ENCODE results near the gene MTCH2.
A peak's percentile ranks its signal among the peaks of the same experiment; 100 is the strongest.

MTCH2 gene

GRCh38 chr11:47661245-47661644, 18.9 kb upstream of the MTCH2 start:
- Histone ChIP-seq H3K4me2 (ENCODE audit: low read depth, low read length, poor library complexity, severe bottlenecking) (no peak overlapping the region), H4K20me1 (ENCODE audit: insufficient read depth, low read length, poor library complexity, severe bottlenecking) (no peaks in the 10 kb centered on the region), H3K4me3 (ENCODE audit: low read length, poor library complexity, severe bottlenecking) (no peak overlapping the region), H3K27me3 (ENCODE audit: insufficient read depth, low read length, poor library complexity, severe bottlenecking) (no peaks in the 10 kb centered on the region), H3K9me2 (replicated peaks; ENCODE audit: low read depth, low read length) (no peaks in the 10 kb centered on the region), H3K36me3 (ENCODE audit: insufficient read depth, low read length) (no peaks in the 10 kb centered on the region), H3K79me2 (ENCODE audit: insufficient read depth, low read length) (no peaks in the 10 kb centered on the region), H3K9ac (ENCODE audit: low read depth, low read length, poor library complexity, severe bottlenecking) (no peak overlapping the region), H3K9me3 (ENCODE audit: insufficient read depth, low read depth, low read length) (no peaks in the 10 kb centered on the region), H2AFZ (ENCODE audit: low read length) (no peak overlapping the region), H3K4me1 (ENCODE audit: insufficient read depth, low read length, poor library complexity, severe bottlenecking) (no peaks in the 10 kb centered on the region), H3F3A (ENCODE audit: low read depth) (no peaks in the 10 kb centered on the region)
- TF ChIP-seq CTCF (conservative IDR thresholded peaks at IDR 0.05; ENCODE audit: low read length) (no peak), EZH2phosphoT487 (IDR thresholded peaks at IDR 0.05; ENCODE audit: borderline replicate concordance) (no peak)

- H3K9me3 ChIP-seq (ENCODE audit: insufficient read depth, low read depth, low read length): no peaks in the 10 kb centered on the region
- no peak overlapping the region for H2AFZ ChIP-seq (ENCODE audit: low read length)
- H3K9me2 ChIP-seq (replicated peaks; ENCODE audit: low read depth, low read length): no peaks in the 10 kb centered on the region
- TF ChIP-seq EZH2phosphoT487 (IDR thresholded peaks at IDR 0.05; ENCODE audit: borderline replicate concordance) (no peak), CTCF (conservative IDR thresholded peaks at IDR 0.05; ENCODE audit: low read length) (no peak)
- H3F3A ChIP-seq (ENCODE audit: low read depth): no peaks in the 10 kb centered on the region
- no peak overlapping the region for H3K4me3 ChIP-seq (ENCODE audit: low read length, poor library complexity, severe bottlenecking)
- H3K4me2 ChIP-seq (ENCODE audit: low read depth, low read length, poor library complexity, severe bottlenecking): no peak overlapping the region
- no peaks in the 10 kb centered on the region for H4K20me1 ChIP-seq (ENCODE audit: insufficient read depth, low read length, poor library complexity, severe bottlenecking)
- no peaks in the 10 kb centered on the region for H3K4me1 ChIP-seq (ENCODE audit: insufficient read depth, low read length, poor library complexity, severe bottlenecking)
- H3K9ac ChIP-seq (ENCODE audit: low read depth, low read length, poor library complexity, severe bottlenecking): no peak overlapping the region
- no peaks in the 10 kb centered on the region for H3K36me3 ChIP-seq (ENCODE audit: insufficient read depth, low read length)
- no peaks in the 10 kb centered on the region for H3K79me2 ChIP-seq (ENCODE audit: insufficient read depth, low read length)
- no peaks in the 10 kb centered on the region for H3K27me3 ChIP-seq (ENCODE audit: insufficient read depth, low read length, poor library complexity, severe bottlenecking)
These were observed 16.9 kb upstream of the MTCH2 start for GRCh38 chr11:47659276-47659675.

- Histone ChIP-seq H3K9me3 (ENCODE audit: insufficient read depth, low read depth, low read length) (no peaks in the 10 kb centered on the region; the same call in 1 of the 2 replicates), H2AFZ (ENCODE audit: low read length) (0 out of 2 replicates have a peak overlapping the region, but pooled peaks have one; percentile 43)
These were observed 14.0 kb upstream of the MTCH2 start for GRCh38 chr11:47656260-47656885.

More at GRCh38 chr11:47656260-47656885, 14.0 kb upstream of the MTCH2 start:
- H3K4me1 ChIP-seq (ENCODE audit: insufficient read depth, low read length, poor library complexity, severe bottlenecking): no peaks in the 10 kb centered on the region
- H3K27me3 ChIP-seq (ENCODE audit: insufficient read depth, low read length, poor library complexity, severe bottlenecking): no peaks in the 10 kb centered on the region
- no peak overlapping the region for H3K4me2 ChIP-seq (ENCODE audit: low read depth, low read length, poor library complexity, severe bottlenecking)
- no peak overlapping the region for H3K4me3 ChIP-seq (ENCODE audit: low read length, poor library complexity, severe bottlenecking)
- H3F3A ChIP-seq (ENCODE audit: low read depth): no peaks in the 10 kb centered on the region
- no peaks in the 10 kb centered on the region for H3K9me2 ChIP-seq (replicated peaks; ENCODE audit: low read depth, low read length)
- no peaks in the 10 kb centered on the region for H4K20me1 ChIP-seq (ENCODE audit: insufficient read depth, low read length, poor library complexity, severe bottlenecking)
- TF ChIP-seq EZH2phosphoT487 (IDR thresholded peaks at IDR 0.05; ENCODE audit: borderline replicate concordance) (no peak), CTCF (conservative IDR thresholded peaks at IDR 0.05; ENCODE audit: low read length) (no peak)
- H3K79me2 ChIP-seq (ENCODE audit: insufficient read depth, low read length): no peaks in the 10 kb centered on the region
- H3K9ac ChIP-seq (ENCODE audit: low read depth, low read length, poor library complexity, severe bottlenecking): no peak overlapping the region
- H3K36me3 ChIP-seq (ENCODE audit: insufficient read depth, low read length): no peaks in the 10 kb centered on the region

Measured in Loucy (cell line).